Body of pancreas (tissue), 4 donors: ENCODE measurements around the gene KIDINS220. TPM values are rescaled to one million over a fixed set of nuclear protein-coding genes. Genes with fewer than 3 reads are reported as not detected.

Experiments used
- ATAC-seq: fragments of 150-250 bp; one replicate; pipeline ENCODE4 v1.9.1; 2016
- DNase-seq, 4 donors: peaks; one replicate each; pipeline ENCODE4 v3.0.0-alpha.2; 2019
- H3K27ac ChIP-seq, 4 donors: fragments of 200-600 bp; sonication (generic); 1 replicate in 3 of 4; 2 replicates in 1 of 4; pipeline versions ENCODE4 v1.5.1 to v1.6.1; 2016 to 2019; ENCODE audit warnings: mild to moderate bottlenecking in 1 of 4, mixed read lengths in 1 of 4, moderate library complexity in 1 of 4
- H3K27me3 ChIP-seq, 2 donors: fragments of 200-600 bp; sonication (generic); one replicate each; pipeline ENCODE4 v1.6.0; 2016; ENCODE audit warnings: mild to moderate bottlenecking in 1 of 2
- H3K36me3 ChIP-seq, 2 donors: fragments of 200-600 bp; sonication (generic); replicated peaks in 1 of 2; 2 replicates each; pipeline ENCODE4 v1.5.1; 2016; ENCODE audit warnings: low read depth in 2 of 2; ENCODE audit not compliant: insufficient read depth in 1 of 2
- H3K4me1 ChIP-seq: fragments of 200-600 bp; sonication (generic); one replicate; pipeline ENCODE4 v1.6.0; 2016
- H3K4me3 ChIP-seq, 2 donors: fragments of 200-600 bp; sonication (generic); 1 replicate in 1 of 2; 2 replicates in 1 of 2; pipeline ENCODE4 v1.5.1; 2016 to 2019
- H3K9me3 ChIP-seq, 3 donors: fragments of 200-600 bp; sonication (generic); 1 replicate in 2 of 3; 2 replicates in 1 of 3; pipeline ENCODE4 v1.5.1; 2016
- CTCF ChIP-seq, 7 experiments: fragments of 450-650 bp in 4 of 7; fragments of 200-600 bp in 3 of 7; sonication (generic) in 3 of 7; IDR thresholded peaks; one replicate each; pipeline ENCODE4 v1.5.1; 2016 to 2019; ENCODE audit warnings: antibody characterized with exemption in 7 of 7
- POLR2A ChIP-seq, 3 donors: fragments of 450-650 bp; IDR thresholded peaks; one replicate each; pipeline ENCODE4 v1.6.1; 2016; ENCODE audit warnings: antibody characterized with exemption in 3 of 3, mild to moderate bottlenecking in 2 of 3
- WGBS, 2 donors: methylation state at CpG; one replicate each; pipeline ENCODE4 v1.1.5; 2017; 5-methylcytosine and 5-hydroxymethylcytosine counted together
- intact Hi-C: fragments of 100-400 bp; cut with DNase I; formaldehyde crosslinking; loops from one replicate; pipeline ENCODE4 v1.15.1; 2023
- total RNA-seq, 2 donors: library from RNA; depleted of rRNA; stranded (reverse); fragments of >200 nt; gene quantifications; one replicate each; pipeline ENCODE4 v1.1.0, GENCODE V29; 2016

The KIDINS220 gene
- total RNA-seq, 2 donors from 2014 or later, result 43.6 to 45.2 TPM

- Histone ChIP-seq H3K4me3 (no peak overlapping the region), H3K27ac (no peak overlapping the region), H3K27me3 (no peaks in the 10 kb centered on the region), H3K4me1 (no peaks in the 10 kb centered on the region), H3K36me3 (no peaks in the 10 kb centered on the region), H3K9me3 (no peaks in the 10 kb centered on the region)
- 80 to 82% methylated on average over 16 of the region's 16 CpGs for WGBS, 2 donors
- intact Hi-C loops, result no loop called here
- TF ChIP-seq POLR2A (IDR thresholded peaks at IDR 0.05) (no peak), CTCF (IDR thresholded peaks at IDR 0.05) (no peak)
- DNase-seq (no peak), ATAC-seq (no peak)
Measured at GRCh38 chr2:8701681-8702379, 135.6 kb downstream of the KIDINS220 start.

- Histone ChIP-seq H3K27ac (no peak overlapping the region), H3K36me3 (no peaks in the 10 kb centered on the region), H3K27me3 (no peaks in the 10 kb centered on the region), H3K4me3 (no peak overlapping the region), H3K4me1 (no peaks in the 10 kb centered on the region), H3K9me3 (no peaks in the 10 kb centered on the region)
- TF ChIP-seq CTCF (IDR thresholded peaks at IDR 0.05) (no peak), POLR2A (IDR thresholded peaks at IDR 0.05) (no peak)
- DNase-seq (no peak), ATAC-seq (no peak)
- WGBS, 2 donors, result 81 to 87% methylated on average over 7 of the region's 7 CpGs
- intact Hi-C loops, result no loop called here
Measured at GRCh38 chr2:8699839-8700238, 137.6 kb downstream of the KIDINS220 start.

GRCh38 chr2:8697190-8697589 lies 140.2 kb downstream of the KIDINS220 start:
- no peak for ATAC-seq
- H3K9me3 ChIP-seq, result no peaks in the 10 kb centered on the region
- H3K4me3 ChIP-seq, result no peak overlapping the region
- H3K36me3 ChIP-seq, result no peaks in the 10 kb centered on the region
- no peak overlapping the region for H3K27ac ChIP-seq
- intact Hi-C loops, result no loop called here
- no peaks in the 10 kb centered on the region for H3K27me3 ChIP-seq
- H3K4me1 ChIP-seq, result peaks cover 8% of the 10 kb centered on the region
- TF ChIP-seq CTCF (IDR thresholded peaks at IDR 0.05) (no peak), POLR2A (IDR thresholded peaks at IDR 0.05) (no peak)
- DNase-seq, result no peak
- WGBS, 2 donors, result 62 to 75% methylated on average over 5 of the region's 5 CpGs

- TF ChIP-seq POLR2A (IDR thresholded peaks at IDR 0.05), result no peak
- TF ChIP-seq CTCF (IDR thresholded peaks at IDR 0.05), result no peak
- Histone ChIP-seq H3K27ac (no peak overlapping the region), H3K4me1 (peaks cover 8% of the 10 kb centered on the region), H3K36me3 (no peaks in the 10 kb centered on the region), H3K4me3 (no peak overlapping the region), H3K27me3 (no peaks in the 10 kb centered on the region), H3K9me3 (no peaks in the 10 kb centered on the region)
- intact Hi-C loops, result no loop called here
- ATAC-seq (no peak), DNase-seq (no peak)
- WGBS, 2 donors, result 71 to 74% methylated on average over 8 of the region's 8 CpGs
Measured at GRCh38 chr2:8694737-8695136, 142.7 kb downstream of the KIDINS220 start.
